ENCODE data around the gene ING1.
"Not testable (repeated sequence)": the region's sequence is repeated elsewhere in the genome, so short reads cannot be mapped to it uniquely, and the experiment has no call there.

The ING1 gene

DNA sequence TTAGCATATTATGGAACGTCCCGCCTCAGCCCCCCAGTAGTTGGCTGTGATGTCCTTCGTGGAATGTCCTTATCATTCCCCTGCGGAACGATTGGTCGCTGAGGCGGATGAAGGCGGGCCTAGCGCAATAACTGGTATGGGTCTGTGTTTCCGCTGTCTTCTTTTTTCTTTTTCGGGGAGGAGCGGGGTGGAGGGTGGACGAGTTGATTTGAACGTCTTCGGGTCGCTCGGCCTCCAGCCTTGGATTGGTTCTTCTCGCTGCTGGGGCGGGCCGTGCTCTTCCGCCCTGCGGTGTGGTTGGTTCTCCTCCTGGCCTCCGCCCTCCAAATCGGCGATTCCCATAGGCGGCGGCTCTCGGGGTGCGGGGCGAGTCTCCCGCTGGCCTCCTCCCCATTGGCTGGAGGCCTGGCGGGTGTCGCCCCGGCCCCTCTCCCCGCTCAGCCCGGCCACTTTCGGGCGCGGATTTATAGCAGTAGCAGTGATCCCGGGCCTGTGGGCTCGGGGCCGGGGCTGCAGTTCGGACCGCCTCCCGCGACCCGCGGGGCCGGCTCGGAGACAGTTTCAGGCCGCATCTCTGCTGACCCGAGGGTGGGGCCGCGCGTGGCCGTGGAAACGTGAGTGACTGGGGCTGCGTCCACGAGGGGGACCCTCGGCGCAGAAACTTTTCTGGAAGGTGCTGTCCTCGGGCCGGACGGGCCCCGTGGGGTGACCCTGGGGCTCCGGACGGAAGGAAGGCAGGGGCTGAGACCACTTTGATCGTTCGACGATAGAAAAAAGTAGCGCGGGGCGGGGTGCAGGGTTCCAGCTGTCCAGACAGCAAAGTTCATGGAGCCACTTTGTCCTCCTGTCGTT is 2.1 kb downstream of the ING1 start:
- TF ChIP-seq, protein P1, sequence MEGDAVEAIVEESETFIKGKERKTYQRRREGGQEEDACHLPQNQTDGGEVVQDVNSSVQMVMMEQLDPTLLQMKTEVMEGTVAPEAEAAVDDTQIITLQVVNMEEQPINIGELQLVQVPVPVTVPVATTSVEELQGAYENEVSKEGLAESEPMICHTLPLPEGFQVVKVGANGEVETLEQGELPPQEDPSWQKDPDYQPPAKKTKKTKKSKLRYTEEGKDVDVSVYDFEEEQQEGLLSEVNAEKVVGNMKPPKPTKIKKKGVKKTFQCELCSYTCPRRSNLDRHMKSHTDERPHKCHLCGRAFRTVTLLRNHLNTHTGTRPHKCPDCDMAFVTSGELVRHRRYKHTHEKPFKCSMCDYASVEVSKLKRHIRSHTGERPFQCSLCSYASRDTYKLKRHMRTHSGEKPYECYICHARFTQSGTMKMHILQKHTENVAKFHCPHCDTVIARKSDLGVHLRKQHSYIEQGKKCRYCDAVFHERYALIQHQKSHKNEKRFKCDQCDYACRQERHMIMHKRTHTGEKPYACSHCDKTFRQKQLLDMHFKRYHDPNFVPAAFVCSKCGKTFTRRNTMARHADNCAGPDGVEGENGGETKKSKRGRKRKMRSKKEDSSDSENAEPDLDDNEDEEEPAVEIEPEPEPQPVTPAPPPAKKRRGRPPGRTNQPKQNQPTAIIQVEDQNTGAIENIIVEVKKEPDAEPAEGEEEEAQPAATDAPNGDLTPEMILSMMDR (IDR thresholded peaks at IDR 0.05; ENCODE audit: low read length, missing control alignments): no peak
- peak; percentile 100 for DNase-seq (ENCODE audit: low read depth)
- peak overlapping the region; percentile 96 for H3K4me3 ChIP-seq (replicated peaks; ENCODE audit: low read depth, low read length)

DNA sequence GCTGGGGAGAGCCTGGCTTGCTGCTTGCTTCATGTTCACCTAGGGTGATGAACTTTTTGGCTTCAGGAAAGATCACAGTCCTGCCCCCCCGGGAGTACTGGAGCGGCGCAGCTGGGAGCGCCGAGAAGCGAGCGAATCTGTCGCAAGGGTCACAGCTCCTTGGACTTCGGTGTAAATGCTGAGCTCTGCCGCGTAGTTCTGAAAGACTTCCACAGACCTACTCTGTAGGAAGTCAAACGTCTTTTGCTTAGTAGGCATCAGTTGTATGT is 2.7 kb downstream of the ING1 start:
- H3K4me3 ChIP-seq (replicated peaks; ENCODE audit: low read depth, low read length): peak overlapping the region; percentile 92
- TF ChIP-seq, protein P1 (IDR thresholded peaks at IDR 0.05; ENCODE audit: low read length, missing control alignments): no peak
- DNase-seq (ENCODE audit: low read depth): peak; percentile 19

DNA sequence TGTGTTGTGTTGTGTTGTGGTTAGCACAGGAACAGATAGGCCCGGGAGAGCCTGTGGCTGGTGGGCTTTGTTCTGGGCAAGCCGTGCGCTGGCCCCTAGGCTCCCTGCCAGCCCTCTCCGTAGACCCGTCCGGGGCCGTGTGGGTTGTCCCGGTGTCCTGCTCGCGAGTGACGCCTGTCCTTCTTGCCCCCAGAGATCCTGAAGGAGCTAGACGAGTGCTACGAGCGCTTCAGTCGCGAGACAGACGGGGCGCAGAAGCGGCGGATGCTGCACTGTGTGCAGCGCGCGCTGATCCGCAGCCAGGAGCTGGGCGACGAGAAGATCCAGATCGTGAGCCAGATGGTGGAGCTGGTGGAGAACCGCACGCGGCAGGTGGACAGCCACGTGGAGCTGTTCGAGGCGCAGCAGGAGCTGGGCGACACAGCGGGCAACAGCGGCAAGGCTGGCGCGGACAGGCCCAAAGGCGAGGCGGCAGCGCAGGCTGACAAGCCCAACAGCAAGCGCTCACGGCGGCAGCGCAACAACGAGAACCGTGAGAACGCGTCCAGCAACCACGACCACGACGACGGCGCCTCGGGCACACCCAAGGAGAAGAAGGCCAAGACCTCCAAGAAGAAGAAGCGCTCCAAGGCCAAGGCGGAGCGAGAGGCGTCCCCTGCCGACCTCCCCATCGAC is 5.7 kb downstream of the ING1 start:
- no peak overlapping the region for H3K4me3 ChIP-seq (replicated peaks; ENCODE audit: low read depth, low read length)
- TF ChIP-seq, protein P1 (IDR thresholded peaks at IDR 0.05; ENCODE audit: low read length, missing control alignments): no peak
- no peak for DNase-seq (ENCODE audit: low read depth)

DNA sequence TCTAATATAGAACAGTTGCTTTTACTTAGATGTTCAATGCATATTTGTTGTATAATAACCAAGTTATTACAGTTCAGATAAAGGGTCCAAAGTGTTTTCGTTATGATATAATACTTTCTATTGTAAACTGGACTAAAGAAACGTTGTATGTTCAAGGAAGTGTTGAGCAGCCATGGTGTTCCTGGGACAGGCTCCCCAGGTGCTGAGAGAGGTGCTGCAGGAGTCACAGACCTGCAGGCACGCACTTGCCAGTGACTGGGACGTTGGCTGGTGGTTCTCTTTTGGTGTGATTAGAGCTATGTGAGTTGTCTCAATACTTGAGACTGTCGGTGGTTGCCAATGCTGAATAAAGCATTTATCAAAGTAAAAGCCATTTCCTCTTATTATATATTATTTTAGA is 9.5 kb downstream of the ING1 start:
- DNase-seq (ENCODE audit: low read depth): no peak
- H3K4me3 ChIP-seq (replicated peaks; ENCODE audit: low read depth, low read length): no peak overlapping the region
- TF ChIP-seq, protein P1 (IDR thresholded peaks at IDR 0.05; ENCODE audit: low read length, missing control alignments): no peak

DNA sequence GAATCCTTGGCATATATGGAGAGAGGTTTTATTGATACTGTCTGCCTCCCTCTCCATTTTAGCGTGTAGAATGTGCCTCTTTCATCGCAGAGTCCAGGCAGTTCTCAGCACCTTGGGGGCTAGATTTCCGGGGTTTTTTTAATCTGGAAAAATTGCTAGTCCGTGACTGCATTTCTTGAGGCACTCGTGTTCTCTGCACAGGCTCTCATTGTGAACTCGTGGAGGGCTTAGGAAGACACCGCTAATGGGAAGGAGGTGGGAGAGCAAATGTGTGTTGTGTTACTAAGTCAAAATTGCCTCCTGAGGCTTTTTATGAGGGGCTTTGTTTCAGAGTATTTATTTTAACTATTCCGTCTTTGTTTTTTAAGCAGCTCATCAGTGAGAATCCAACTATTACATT is 10.1 kb downstream of the ING1 start:
- TF ChIP-seq, protein P1 (IDR thresholded peaks at IDR 0.05; ENCODE audit: low read length, missing control alignments): no peak
- no peak for DNase-seq (ENCODE audit: low read depth)
- H3K4me3 ChIP-seq (replicated peaks; ENCODE audit: low read depth, low read length): no peak overlapping the region

DNA sequence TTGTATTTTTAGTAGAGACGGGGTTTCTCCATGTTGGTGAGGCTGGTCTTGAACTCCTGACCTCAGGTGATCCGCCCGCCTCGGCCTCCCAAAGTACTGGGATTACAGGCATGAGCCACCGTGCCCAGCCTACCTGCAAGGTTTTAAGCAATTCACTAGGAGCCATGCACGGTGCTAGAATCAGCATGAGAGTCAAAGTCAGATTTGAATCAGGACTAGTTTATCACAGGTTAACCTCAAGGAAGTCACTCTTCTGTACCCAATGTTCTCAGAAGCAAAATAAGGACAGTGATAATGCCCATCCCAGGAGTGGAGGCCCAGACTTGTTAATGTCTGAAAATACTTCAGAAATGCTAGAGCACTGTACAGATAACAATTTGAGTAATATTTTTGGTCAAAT is 12.7 kb downstream of the ING1 start:
- H3K4me3 ChIP-seq (replicated peaks; ENCODE audit: low read depth, low read length); DNase-seq (ENCODE audit: low read depth): not testable (repeated sequence)

DNA sequence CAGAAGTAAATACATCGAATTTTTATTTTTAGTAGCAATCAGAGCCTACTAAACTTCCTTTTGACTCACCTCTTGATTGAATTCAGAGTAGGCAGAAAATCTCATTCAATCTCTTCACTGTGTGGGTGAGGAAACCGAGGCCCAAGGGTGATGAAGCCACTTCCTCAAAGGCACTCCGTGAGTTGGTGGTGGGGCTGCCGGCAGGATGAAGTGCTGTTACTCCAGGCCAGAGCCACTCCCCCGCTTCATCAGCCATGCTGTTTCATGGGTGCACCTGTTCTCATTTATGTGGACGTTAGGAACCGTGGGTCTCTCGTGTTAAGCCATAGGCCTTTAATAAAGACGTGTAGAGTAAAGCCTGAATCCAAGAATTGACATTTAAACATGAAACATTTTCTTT is 13.2 kb downstream of the ING1 start:
- no peak for DNase-seq (ENCODE audit: low read depth)

More for the DNA sequence above, 13.2 kb downstream of the ING1 start:
- H3K4me3 ChIP-seq (replicated peaks; ENCODE audit: low read depth, low read length): no peak overlapping the region
- TF ChIP-seq, protein P1 (IDR thresholded peaks at IDR 0.05; ENCODE audit: low read length, missing control alignments): no peak
